Measurements from ENCODE around the gene MTHFSD.
"Not testable (repeated sequence)": the region's sequence is repeated elsewhere in the genome, so short reads cannot be mapped to it uniquely, and the experiment has no call there.

Gene MTHFSD

DNA sequence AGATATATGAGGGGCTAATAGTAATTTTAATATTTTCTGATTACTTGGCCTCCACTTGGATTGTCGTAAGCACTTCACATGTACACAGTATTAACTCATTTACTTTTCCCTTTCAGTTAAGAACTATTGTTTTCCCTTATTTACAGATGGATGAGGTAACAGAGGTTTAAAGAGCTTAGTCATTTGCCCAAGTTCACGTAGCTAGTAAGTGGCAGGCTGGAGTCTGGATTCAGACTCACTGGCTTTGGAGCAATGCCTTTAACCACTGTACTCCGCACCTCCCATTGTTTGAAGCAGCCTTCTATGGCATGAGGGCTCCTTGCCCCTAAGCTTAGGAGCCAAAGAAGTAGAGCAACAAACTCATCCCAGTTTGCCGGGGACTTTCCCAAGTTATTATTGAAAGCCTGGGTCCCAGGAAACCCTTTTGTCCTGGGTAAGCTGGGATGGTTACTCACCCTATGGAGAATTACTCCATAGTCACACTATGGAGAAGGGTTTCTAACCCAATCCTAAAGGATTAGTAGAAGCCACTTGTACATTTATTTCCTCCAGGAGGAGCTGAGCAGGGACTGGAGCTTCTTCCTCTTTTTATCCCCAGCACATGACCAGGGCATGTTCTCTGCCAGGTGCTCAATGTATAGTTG, 35.6 kb upstream of the MTHFSD start:
- Mint-ChIP-seq H3K36me3 (ENCODE audit: low read depth) (no peaks in the 10 kb centered on the region), H3K4me1 (ENCODE audit: low read depth) (no peaks in the 10 kb centered on the region)
- intact Hi-C loops (cut with micrococcal nuclease) = no loop called here

DNA sequence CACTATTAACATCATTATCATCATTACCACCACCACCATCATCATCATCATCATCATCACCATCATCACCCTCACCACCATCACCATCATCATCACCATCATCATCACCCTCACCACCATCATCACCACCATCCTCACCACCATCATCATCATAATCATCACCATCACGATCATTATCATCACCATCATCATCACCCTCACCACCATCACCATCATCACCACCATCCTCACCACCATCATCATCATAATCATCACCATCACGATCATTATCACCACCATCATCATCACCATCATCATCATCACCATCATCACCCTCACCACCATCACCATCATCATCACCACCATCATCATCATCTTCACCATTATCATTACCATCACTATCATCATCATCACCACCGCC, 32.9 kb upstream of the MTHFSD start:
- H3K4me1 Mint-ChIP-seq (ENCODE audit: low read depth); intact Hi-C loops (cut with micrococcal nuclease); H3K27ac Mint-ChIP-seq; H3K9me3 Mint-ChIP-seq; H3K4me3 Mint-ChIP-seq; H3K36me3 Mint-ChIP-seq (ENCODE audit: low read depth): not testable (repeated sequence)
- H3K27me3 Mint-ChIP-seq = peaks cover 16% of the 10 kb centered on the region

More for the DNA sequence above, 35.6 kb upstream of the MTHFSD start:
- H3K9me3 Mint-ChIP-seq = no peaks in the 10 kb centered on the region
- no peak overlapping the region for H3K4me3 Mint-ChIP-seq
- H3K27ac Mint-ChIP-seq = no peak overlapping the region
- peaks cover 28% of the 10 kb centered on the region for H3K27me3 Mint-ChIP-seq

DNA sequence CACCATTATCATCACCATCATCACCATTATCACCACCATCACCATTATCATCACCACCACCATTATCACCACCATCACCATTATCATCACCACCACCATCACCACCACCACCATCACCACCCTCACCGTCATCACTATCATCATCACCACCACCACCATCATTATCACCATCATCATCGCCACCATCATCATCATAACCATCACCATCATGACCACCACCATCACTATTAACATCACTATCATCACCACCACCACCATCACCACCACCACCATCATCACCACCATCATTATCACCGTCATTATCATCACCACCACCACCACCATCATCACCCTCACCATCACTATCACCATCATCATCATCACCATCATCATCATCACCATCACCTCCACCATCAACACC, 32.5 kb upstream of the MTHFSD start:
- H3K4me1 Mint-ChIP-seq (ENCODE audit: low read depth) = no peaks in the 10 kb centered on the region
- no peak overlapping the region for H3K4me3 Mint-ChIP-seq
- peaks cover 14% of the 10 kb centered on the region for H3K27me3 Mint-ChIP-seq
- H3K27ac Mint-ChIP-seq = no peak overlapping the region
- no peaks in the 10 kb centered on the region for H3K36me3 Mint-ChIP-seq (ENCODE audit: low read depth)
- intact Hi-C loops (cut with micrococcal nuclease) = no loop called here
- H3K9me3 Mint-ChIP-seq = no peaks in the 10 kb centered on the region

DNA sequence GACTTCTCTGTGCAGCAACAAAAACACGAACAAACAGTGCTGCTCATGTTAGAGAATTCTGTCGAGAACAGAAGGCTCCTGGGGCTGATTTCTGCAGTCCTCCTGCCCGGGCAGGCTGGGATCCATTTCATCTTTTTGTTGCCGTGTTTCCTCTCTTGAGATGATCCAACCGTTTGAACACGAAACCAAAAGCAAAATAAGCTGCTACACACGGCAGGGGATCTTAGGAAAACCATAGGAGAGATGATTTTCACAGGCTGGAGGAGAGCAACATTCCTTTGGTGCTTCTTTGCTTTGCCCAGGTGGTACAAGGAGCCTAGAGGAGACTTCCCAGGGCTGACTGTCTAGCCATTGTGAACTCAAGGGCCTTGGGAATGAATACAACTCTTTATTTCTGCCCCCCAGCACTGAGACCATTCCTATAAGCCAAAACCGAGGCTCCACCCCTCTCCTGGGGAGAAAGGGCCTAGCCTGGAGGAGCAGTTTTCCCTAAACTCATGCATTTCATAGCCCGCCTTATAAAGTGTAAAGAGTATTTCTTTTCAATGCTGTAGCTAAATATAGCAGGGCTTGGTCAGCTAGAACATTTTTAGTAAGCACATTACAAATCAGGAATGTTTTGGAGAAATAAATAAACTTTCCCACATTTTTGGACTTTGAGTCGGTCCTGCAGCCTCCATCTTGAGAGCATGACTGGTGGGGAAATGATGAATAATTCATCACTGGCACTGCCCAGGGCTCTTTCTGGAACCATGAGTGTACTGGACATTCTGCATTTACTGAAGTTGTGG, 31.0 kb upstream of the MTHFSD start:
- H3K27ac Mint-ChIP-seq = no peak overlapping the region
- H3K4me1 Mint-ChIP-seq (ENCODE audit: low read depth) = no peaks in the 10 kb centered on the region
- H3K4me3 Mint-ChIP-seq = no peak overlapping the region
- H3K9me3 Mint-ChIP-seq = no peaks in the 10 kb centered on the region
- H3K36me3 Mint-ChIP-seq (ENCODE audit: low read depth) = no peaks in the 10 kb centered on the region
- intact Hi-C loops (cut with micrococcal nuclease) = no loop called here
- peaks cover 19% of the 10 kb centered on the region for H3K27me3 Mint-ChIP-seq

DNA sequence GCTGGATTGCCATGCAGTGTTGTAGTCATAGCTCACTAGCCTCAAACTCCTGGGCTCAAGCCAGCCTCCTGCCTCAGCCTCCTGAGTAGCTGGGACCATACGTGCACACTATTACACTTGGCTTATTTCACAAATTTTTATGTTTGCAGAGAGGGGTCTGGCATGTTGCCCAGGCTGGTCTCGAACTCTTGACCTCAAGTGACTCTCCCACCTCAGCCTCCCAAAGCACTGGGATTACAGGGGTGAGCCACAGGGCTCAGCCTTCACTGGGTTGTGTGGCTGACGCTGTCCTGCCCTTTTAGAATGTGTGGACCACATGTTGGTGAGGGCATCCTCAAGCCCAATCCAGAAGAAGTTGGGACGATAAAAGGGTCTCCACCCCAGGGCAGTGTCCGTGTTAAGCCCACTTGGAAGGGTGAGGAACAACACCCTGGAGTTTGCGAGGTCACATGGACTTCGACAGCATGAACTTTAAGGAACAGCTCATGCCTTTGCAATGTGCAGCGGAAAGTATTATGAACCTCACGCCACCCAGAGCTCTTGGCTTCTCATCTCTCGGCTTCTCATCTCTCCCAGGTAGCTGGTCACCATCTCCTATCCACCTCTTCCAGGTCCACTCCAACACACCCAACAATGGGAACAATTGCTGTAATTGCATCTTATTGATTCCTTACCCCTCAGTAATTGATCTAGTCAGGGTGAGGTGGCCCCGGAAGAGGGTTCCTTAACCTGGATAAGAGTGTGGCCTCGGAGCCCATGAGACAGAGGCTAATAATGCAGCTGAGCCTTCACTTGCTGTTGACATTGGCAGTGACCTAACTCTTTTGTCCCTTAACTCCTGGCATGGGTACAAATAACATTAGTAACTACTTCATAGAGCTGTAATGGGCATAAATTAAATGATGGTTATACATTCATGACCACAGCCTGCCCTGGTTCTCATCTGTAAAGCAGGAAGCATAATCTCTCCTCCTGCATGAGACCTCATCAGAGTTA, 30.0 kb upstream of the MTHFSD start:
- H3K4me3 Mint-ChIP-seq = no peak overlapping the region
- no peaks in the 10 kb centered on the region for H3K4me1 Mint-ChIP-seq (ENCODE audit: low read depth)
- peaks cover 29% of the 10 kb centered on the region for H3K27me3 Mint-ChIP-seq
- H3K27ac Mint-ChIP-seq = no peak overlapping the region
- no peaks in the 10 kb centered on the region for H3K36me3 Mint-ChIP-seq (ENCODE audit: low read depth)
- no peaks in the 10 kb centered on the region for H3K9me3 Mint-ChIP-seq
- intact Hi-C loops (cut with micrococcal nuclease) = no loop called here

DNA sequence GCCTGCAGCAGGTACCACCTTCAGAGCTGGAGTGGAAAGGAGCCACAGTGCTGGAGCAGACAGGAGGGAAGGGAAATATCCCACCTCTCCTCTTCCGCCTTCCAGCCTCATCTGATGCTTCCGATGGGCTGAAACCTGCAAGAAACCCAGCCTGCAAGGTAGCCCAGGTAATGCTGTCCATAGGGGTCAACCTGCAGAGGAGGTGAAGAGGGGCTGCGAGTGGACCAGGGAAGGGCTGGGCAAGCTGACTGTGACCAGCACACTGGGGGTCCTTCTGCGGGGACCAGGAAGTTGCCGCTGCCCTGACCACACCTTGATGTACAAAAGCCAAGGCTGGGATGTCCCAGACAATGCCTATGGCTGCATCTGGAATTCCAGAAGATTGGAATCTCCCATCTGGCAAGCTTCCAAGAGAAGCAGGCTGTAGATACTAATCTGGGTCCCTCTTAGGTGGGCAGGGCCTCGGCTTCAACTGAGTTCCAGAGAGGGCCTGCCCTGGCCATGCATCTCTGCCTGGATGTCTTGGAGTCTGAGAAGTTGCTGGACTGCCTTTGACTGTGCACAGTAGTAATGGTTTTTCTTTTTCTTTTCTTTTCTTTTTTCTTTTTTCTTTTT, 29.1 kb upstream of the MTHFSD start:
- H3K27ac Mint-ChIP-seq = no peak overlapping the region
- no peaks in the 10 kb centered on the region for H3K4me1 Mint-ChIP-seq (ENCODE audit: low read depth)
- no peak overlapping the region for H3K4me3 Mint-ChIP-seq
- intact Hi-C loops (cut with micrococcal nuclease) = no loop called here
- H3K36me3 Mint-ChIP-seq (ENCODE audit: low read depth) = no peaks in the 10 kb centered on the region
- H3K27me3 Mint-ChIP-seq = peaks cover 36% of the 10 kb centered on the region
- H3K9me3 Mint-ChIP-seq = no peaks in the 10 kb centered on the region

DNA sequence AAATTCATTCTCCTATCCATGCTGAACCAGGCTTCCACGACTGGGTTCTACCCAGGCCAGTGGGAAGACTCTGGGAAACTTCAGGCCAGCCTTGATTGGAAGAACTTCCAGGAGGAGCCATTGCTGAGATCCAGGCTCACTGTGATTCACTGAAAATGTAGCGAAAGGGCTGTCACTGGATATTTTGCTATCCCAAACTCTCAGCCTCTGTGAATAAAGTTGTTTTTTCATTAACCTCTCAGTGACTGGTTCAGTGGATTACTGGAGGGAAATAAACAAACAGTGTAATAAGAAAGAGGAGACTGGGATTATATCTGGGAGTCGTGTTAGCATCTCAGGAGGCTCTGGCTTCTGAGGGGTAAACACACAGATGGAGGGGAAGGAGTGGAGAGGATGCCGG, 26.4 kb upstream of the MTHFSD start:
- H3K27me3 Mint-ChIP-seq = peaks cover 60% of the 10 kb centered on the region
- intact Hi-C loops (cut with micrococcal nuclease) = no loop called here
- H3K36me3 Mint-ChIP-seq (ENCODE audit: low read depth) = no peaks in the 10 kb centered on the region
- H3K9me3 Mint-ChIP-seq = no peaks in the 10 kb centered on the region
- H3K4me3 Mint-ChIP-seq = no peak overlapping the region
- H3K27ac Mint-ChIP-seq = no peak overlapping the region
- H3K4me1 Mint-ChIP-seq (ENCODE audit: low read depth) = peaks cover 6% of the 10 kb centered on the region

DNA sequence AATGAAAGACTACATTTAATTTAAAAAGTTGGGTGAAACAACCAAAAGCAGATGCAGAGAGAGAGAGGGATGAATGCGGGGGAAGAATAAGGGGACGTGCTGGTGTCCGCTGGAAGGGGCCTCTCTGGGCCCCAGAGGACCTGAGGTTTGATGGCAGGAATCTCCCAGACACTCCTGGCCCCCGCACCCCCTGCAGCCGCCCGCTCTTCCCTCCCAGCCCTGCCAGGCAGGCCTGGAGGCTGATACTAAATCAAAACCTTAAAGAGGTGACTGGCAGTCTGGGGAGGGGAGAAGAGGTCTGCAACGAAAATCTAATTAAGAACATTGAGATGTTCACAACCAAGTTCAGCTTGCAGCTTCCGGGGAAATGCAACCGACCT, 25.7 kb upstream of the MTHFSD start:
- Mint-ChIP-seq H3K36me3 (ENCODE audit: low read depth) (no peaks in the 10 kb centered on the region), H3K27ac (no peak overlapping the region), H3K27me3 (peaks cover 66% of the 10 kb centered on the region), H3K4me1 (ENCODE audit: low read depth) (peaks cover 13% of the 10 kb centered on the region), H3K4me3 (no peak overlapping the region), H3K9me3 (no peaks in the 10 kb centered on the region)
- intact Hi-C loops (cut with micrococcal nuclease) = no loop called here

DNA sequence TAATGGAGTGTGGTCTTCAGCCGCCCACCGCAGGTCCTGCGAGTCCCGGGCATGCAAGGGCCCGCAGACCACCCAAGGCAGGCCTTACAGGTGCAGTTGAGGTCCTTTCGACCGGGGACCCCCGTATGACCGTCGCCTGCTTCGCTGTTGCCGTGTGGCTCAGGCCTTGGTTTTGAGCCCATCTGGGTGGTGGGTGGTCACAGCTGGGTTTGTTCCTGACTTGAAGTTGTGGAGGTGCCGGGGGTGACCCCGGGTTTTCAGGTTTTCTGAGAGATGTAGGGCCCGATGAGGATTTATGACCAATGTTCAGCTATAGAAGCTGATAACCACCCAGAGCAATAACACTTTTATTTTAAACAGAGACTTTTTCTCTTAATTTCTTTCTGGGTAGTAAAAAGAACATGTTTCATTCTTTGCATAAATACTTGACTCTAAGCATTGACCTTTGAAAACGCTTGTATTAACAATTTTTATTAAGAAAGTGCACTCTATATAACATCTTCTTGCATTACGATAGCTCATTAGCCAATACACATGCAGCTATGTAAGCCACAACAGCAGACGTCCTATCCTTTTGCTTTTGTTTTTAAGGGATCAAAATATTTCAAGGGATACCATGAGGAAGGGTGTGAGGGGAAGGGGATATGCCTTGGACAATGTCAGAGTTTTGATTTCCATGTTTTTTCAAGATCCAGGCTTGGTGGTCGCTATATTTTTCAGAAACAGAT, 25.2 kb upstream of the MTHFSD start:
- H3K36me3 Mint-ChIP-seq (ENCODE audit: low read depth) = no peaks in the 10 kb centered on the region
- H3K4me3 Mint-ChIP-seq = no peak overlapping the region
- H3K27ac Mint-ChIP-seq = no peak overlapping the region
- intact Hi-C loops (cut with micrococcal nuclease) = no loop called here
- no peaks in the 10 kb centered on the region for H3K9me3 Mint-ChIP-seq
- peaks cover 13% of the 10 kb centered on the region for H3K4me1 Mint-ChIP-seq (ENCODE audit: low read depth)
- H3K27me3 Mint-ChIP-seq = peaks cover 70% of the 10 kb centered on the region

DNA sequence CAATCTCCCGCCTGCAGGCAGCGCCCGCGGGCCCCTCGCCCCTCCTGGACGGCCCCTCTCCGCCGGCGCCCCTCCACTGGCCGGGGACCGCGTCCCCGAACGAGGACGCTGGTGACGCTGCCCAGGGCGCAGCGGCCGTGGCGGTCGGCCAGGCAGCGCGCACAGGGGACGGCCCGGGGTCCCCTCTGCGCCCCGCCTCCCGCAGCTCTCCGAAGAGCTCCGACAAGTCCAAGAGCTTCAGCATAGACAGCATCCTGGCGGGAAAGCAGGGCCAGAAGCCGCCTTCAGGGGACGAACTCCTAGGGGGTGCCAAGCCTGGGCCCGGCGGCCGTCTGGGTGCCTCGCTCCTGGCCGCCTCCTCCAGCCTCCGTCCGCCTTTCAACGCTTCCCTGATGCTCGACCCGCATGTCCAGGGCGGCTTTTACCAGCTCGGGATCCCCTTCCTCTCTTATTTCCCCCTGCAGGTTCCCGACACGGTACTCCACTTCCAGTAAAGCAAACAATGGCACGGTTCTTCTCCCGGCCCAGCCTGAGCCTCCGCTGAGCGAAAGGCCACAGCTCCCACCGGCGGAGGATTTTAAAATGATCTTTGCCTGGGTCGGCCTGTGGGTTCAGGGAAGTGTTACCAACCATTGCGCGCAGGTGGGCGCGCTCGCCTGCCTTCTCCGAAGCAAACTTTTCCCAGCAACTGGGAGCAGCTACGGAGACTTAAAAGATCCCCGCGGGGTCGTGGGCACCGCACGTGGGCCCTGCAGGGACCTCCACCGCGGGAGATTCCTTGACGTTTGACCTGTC, 24.4 kb upstream of the MTHFSD start:
- Mint-ChIP-seq H3K27ac (no peak overlapping the region), H3K4me1 (ENCODE audit: low read depth) (peaks cover 13% of the 10 kb centered on the region), H3K36me3 (ENCODE audit: low read depth) (no peaks in the 10 kb centered on the region), H3K27me3 (peaks cover 77% of the 10 kb centered on the region), H3K9me3 (no peaks in the 10 kb centered on the region), H3K4me3 (no peak overlapping the region)
- intact Hi-C loops (cut with micrococcal nuclease) = no loop called here

DNA sequence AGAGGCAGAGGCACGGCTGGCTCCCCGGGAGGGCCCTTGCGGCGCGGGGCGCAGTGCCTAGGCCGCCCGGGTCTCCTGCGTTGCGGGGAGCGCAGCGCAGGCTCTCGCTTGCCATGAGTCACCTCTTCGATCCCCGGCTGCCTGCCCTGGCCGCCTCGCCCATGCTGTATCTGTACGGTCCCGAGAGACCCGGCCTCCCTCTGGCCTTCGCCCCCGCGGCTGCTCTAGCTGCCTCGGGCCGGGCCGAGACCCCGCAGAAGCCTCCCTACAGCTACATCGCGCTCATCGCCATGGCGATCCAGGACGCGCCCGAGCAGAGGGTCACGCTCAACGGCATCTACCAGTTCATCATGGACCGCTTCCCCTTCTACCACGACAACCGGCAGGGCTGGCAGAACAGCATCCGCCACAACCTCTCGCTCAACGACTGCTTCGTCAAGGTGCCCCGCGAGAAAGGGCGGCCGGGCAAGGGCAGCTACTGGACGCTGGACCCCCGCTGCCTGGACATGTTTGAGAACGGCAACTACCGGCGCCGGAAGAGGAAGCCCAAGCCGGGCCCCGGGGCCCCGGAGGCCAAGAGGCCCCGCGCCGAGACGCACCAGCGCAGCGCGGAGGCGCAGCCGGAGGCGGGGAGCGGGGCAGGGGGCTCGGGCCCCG, 23.7 kb upstream of the MTHFSD start:
- Mint-ChIP-seq H3K36me3 (ENCODE audit: low read depth) (no peaks in the 10 kb centered on the region), H3K27ac (no peak overlapping the region), H3K9me3 (no peaks in the 10 kb centered on the region), H3K4me3 (no peak overlapping the region), H3K27me3 (peaks cover 82% of the 10 kb centered on the region), H3K4me1 (ENCODE audit: low read depth) (peaks cover 13% of the 10 kb centered on the region)
- intact Hi-C loops (cut with micrococcal nuclease) = no loop called here

DNA sequence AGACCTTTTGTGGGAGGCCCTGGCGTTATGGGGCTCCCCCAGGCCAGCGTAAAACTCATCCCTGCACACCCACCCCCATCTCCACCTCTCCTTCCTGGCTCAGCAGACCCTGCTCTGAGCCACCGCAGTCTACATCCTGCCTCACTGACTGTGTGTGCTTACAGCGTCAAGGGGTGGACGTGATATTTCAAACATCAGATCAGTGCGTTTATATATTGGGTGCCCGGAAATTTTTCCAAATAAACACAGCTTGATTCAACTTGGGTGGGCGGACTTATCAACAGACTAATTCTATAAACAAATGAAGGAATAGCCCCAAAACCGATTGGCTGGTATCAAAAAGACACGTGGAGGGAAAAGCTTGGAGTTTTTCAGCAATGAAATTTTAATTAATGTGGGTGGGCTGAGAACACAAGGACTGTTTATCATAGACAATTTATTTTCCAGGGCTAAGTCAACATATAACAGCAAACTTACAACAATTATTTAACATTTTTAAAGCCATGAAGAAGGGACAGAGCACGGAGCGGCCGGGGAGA, 23.1 kb upstream of the MTHFSD start, which contains the start of gene FOXL1:
FOXL1 (plus strand) TSS at position 489 of the 539 bp plus-strand sequence. CDS start 175 bp downstream, outside the sequence.
- Mint-ChIP-seq H3K36me3 (ENCODE audit: low read depth) (no peaks in the 10 kb centered on the region), H3K4me3 (no peak within 1 kb of the TSS)
- intact Hi-C loops (cut with micrococcal nuclease) = no loop called here

More for the DNA sequence above, 23.1 kb upstream of the MTHFSD start, which contains the start of gene FOXL1:
- peaks cover 13% of the 10 kb centered on the region for H3K4me1 Mint-ChIP-seq (ENCODE audit: low read depth)
- no peaks in the 10 kb centered on the region for H3K9me3 Mint-ChIP-seq
- peaks cover 84% of the 10 kb centered on the region for H3K27me3 Mint-ChIP-seq
- H3K27ac Mint-ChIP-seq = no peak within 1 kb of the TSS
